T-cell (primary cell): Measurements from ENCODE around the gene KLF9. TPM values are rescaled to one million over a fixed set of nuclear protein-coding genes. Genes with fewer than 3 reads are reported as not detected.
A peak's percentile ranks its signal among the peaks of the same experiment; 100 is the strongest.

Experiments
- ATAC-seq, 4 experiments: fragments of 200-7000 bp in 3 of 4; fragments of 150-1000 bp in 1 of 4; cut with Tn5 transposase; replicated peaks in 1 of 4; 1 replicate in 3 of 4; 2 replicates in 1 of 4; pipeline ENCODE4 v1.10.0; 2021; ENCODE audit warnings: moderate library complexity in 3 of 4, mild to moderate bottlenecking in 2 of 4, moderate number of reproducible peaks in 1 of 4
- CTCF ChIA-PET, 2 donors: fragments of 300-600 bp; sonication (Branson Sonifier 250); formaldehyde crosslinking; loops; one replicate each; lab custom pipeline; 2022; ENCODE audit warnings: antibody characterized with exemption in 2 of 2; lab: Charles Lee
- POLR2A ChIA-PET, 2 donors: fragments of 300-600 bp; sonication (Branson Sonifier 250); formaldehyde crosslinking; loops; one replicate each; lab custom pipeline; 2022; ENCODE audit warnings: antibody characterized with exemption in 2 of 2; lab: Charles Lee
- DNase-seq, 35 experiments: peaks; one replicate each; pipeline versions ENCODE4 v3.0.0 to v3.0.0-alpha.2; 2013 to 2023
- H3K27ac ChIP-seq: one replicate; pipeline ENCODE4 v1.5.1; 2013; ENCODE audit warnings: low read length
- H3K27me3 ChIP-seq, 2 experiments: replicated peaks in 1 of 2; 1 replicate in 1 of 2; 2 replicates in 1 of 2; pipeline versions ENCODE4 v1.6.1 to v1.7.0; 2013; ENCODE audit warnings: low read length in 1 of 2, mixed read lengths in 1 of 2; ENCODE audit not compliant: control insufficient read depth in 2 of 2, insufficient read depth in 2 of 2; ENCODE audit errors: extremely low read depth in 1 of 2
- H3K36me3 ChIP-seq, 2 donors: 1 replicate in 1 of 2; 2 replicates in 1 of 2; pipeline versions ENCODE4 v1.6.1 to v1.7.0; 2013; ENCODE audit warnings: low read length in 1 of 2; ENCODE audit not compliant: control insufficient read depth in 2 of 2, insufficient read depth in 1 of 2; ENCODE audit errors: extremely low read depth in 1 of 2
- H3K4me1 ChIP-seq, 2 experiments: 1 replicate in 1 of 2; 2 replicates in 1 of 2; pipeline versions ENCODE4 v1.6.1 to v1.7.0; 2013; ENCODE audit warnings: low read length in 2 of 2, mixed read lengths in 1 of 2; ENCODE audit not compliant: insufficient read depth in 2 of 2, control insufficient read depth in 1 of 2; ENCODE audit errors: extremely low read depth in 1 of 2
- H3K4me3 ChIP-seq, 2 donors: 1 replicate in 1 of 2; 2 replicates in 1 of 2; pipeline versions ENCODE4 v1.5.1 to v1.7.0; 2013; ENCODE audit warnings: mild to moderate bottlenecking in 2 of 2, low read length in 1 of 2, moderate library complexity in 1 of 2; ENCODE audit not compliant: control insufficient read depth in 1 of 2; ENCODE audit errors: extremely low read depth in 1 of 2
- H3K9me3 ChIP-seq: 2 replicates; pipeline ENCODE4 v1.7.0; 2013
- H3K27ac Mint-ChIP-seq, 2 donors: one replicate each; pipeline ENCODE4 v1.8.0; 2020 to 2021; ENCODE audit warnings: mild to moderate bottlenecking in 2 of 2, mixed read lengths in 2 of 2
- H3K27me3 Mint-ChIP-seq, 2 donors: one replicate each; pipeline ENCODE4 v1.8.0; 2021 to 2022; ENCODE audit warnings: mixed read lengths in 2 of 2
- H3K36me3 Mint-ChIP-seq: one replicate; pipeline ENCODE4 v1.8.0; 2021; ENCODE audit warnings: mixed read lengths
- H3K4me1 Mint-ChIP-seq, 3 donors: one replicate each; pipeline ENCODE4 v1.8.0; 2020 to 2022; ENCODE audit warnings: mixed read lengths in 3 of 3, mild to moderate bottlenecking in 1 of 3
- H3K4me3 Mint-ChIP-seq, 3 donors: one replicate each; pipeline ENCODE4 v1.8.0; 2020 to 2022; ENCODE audit warnings: mild to moderate bottlenecking in 3 of 3, mixed read lengths in 3 of 3, moderate library complexity in 3 of 3
- H3K9me3 Mint-ChIP-seq, 3 donors: one replicate each; pipeline ENCODE4 v1.8.0; 2020 to 2022; ENCODE audit warnings: mixed read lengths in 3 of 3
- WGBS: methylation state at CpG from one replicate; pipeline ENCODE4 v1.1.5; 2013; ENCODE audit warnings: missing lambda C conversion rate; ENCODE audit not compliant: insufficient coverage; 5-methylcytosine and 5-hydroxymethylcytosine counted together
- total RNA-seq, 35 experiments: library from RNA in 6 of 35; stranded (reverse) in 6 of 35; fragments of 120-200 nt in 1 of 35; gene quantifications; one replicate each; pipeline versions ENCODE4 v1.2.1 to v1.2.4 and lab custom pipeline; 2013 to 2026

The KLF9 gene
- total RNA-seq, 5 donors from 2014 or later (not counting 1 experiment from before 2014, with no cell fraction given), result 21.7 to 91.7 (median 23.6) TPM

DNA sequence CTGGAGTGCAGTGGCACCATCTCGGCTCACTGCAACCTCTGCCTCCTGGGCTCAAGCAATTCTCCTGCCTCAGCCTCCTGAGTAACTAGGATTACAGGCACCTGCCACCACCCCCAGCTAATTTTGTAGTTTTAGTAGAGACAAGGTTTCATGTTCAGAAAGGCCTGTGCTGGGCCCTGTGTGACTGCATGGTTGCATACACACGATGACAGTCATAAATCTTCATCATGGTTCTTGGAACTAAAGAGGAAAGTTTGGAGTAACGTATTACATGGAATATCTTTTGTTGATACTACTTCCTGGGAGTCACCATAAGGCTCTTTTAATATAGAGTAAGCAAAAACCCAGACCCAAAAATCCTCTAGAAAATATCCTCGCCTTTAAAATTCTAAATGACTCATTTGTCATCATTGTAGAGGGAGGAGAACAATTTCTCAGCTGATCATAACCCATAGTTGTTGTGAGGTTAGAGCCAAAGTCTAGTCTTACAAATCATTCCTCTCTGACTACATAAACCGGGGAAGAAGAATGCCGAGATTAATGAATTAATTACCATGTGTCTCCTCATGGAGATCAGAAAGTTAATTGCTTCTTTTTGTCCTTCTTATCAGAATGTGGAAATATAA is 47.0 kb downstream of the KLF9 start:
- DNase-seq, result no peak

DNA sequence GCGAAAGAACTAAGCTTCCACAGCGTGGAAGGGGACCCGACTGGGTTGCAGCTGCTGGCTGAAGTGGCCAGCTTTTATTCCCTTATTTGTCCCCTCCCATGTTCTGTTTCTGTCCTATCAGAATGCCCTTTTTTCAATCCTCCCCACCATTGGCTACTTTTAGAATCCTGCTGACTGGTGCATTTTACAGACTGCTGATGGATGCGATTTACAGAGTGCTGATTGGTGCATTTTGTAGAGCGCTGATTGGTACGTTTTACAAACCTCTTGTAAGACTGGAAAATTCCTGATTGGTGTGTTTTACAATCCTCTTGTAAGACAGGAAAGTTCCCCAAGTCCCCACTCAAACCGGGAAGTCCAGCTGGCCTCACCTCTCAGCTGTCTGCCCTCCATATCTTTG is 50.7 kb downstream of the KLF9 start:
- Mint-ChIP-seq H3K9me3 (no peaks in the 10 kb centered on the region), H3K27ac (no peak overlapping the region), H3K4me3 (no peak overlapping the region), H3K36me3 (peaks cover 9% of the 10 kb centered on the region), H3K4me1 (no peaks in the 10 kb centered on the region), H3K27me3 (no peaks in the 10 kb centered on the region)
- no peak overlapping the region for H3K27ac ChIP-seq
- H3K4me3 ChIP-seq, result no peak overlapping the region
- H3K9me3 ChIP-seq, result no peaks in the 10 kb centered on the region
- H3K36me3 ChIP-seq, result peaks cover 0 to 3% of the 10 kb centered on the region in 2 donors
- WGBS, result 96% methylated on average over 3 of the region's 7 CpGs
- DNase-seq, result no peak
- POLR2A ChIA-PET, result no interaction called here
- no peak for ATAC-seq
- H3K27me3 ChIP-seq, result peaks cover 0 to 2% of the 10 kb centered on the region in 2 experiments
- H3K4me1 ChIP-seq, result no peaks in the 10 kb centered on the region
- CTCF ChIA-PET, result interaction anchor here in 1 of 2 donors (0.7 kb wide), 3 partner anchors 60 to 1343 kb away, joined by 3 to 4 read pairs (median 4); no protein-coding TSS in a partner anchor

More for the DNA sequence above, 47.0 kb downstream of the KLF9 start:
- Mint-ChIP-seq H3K9me3 (no peaks in the 10 kb centered on the region), H3K4me3 (no peak overlapping the region), H3K27me3 (no peaks in the 10 kb centered on the region), H3K27ac (no peak overlapping the region), H3K36me3 (peaks cover 9% of the 10 kb centered on the region), H3K4me1 (no peaks in the 10 kb centered on the region)
- H3K36me3 ChIP-seq, result peaks cover 0 to 3% of the 10 kb centered on the region in 2 donors
- peaks cover 0 to 4% of the 10 kb centered on the region in 2 experiments for H3K27me3 ChIP-seq
- POLR2A ChIA-PET, result no interaction called here
- no peak for ATAC-seq
- CTCF ChIA-PET, result no interaction called here
- no peak overlapping the region for H3K4me3 ChIP-seq
- H3K9me3 ChIP-seq, result no peaks in the 10 kb centered on the region
- WGBS, result no CpG with 5 or more reads among the region's 6 CpGs
- H3K4me1 ChIP-seq, result no peaks in the 10 kb centered on the region
- H3K27ac ChIP-seq, result no peak overlapping the region

DNA sequence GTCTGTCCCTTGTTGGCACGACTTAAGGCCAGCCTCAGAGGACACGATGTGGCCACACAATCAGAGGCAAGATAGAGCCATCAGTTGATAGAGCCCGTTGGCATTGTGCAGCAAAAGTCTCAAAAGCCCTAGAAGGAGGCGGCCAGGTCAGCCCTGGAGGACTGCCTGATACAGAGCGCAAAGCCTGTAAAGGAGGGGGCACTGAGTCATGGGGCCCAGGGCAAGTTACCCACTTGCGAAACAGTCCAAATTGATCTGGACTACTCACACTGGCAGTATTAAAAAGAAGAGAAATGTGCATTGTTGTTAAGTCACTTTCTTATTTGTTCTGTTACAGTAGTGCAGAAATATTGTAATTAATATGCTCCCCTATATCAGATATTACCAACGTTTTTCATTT is 51.5 kb downstream of the KLF9 start:
- Mint-ChIP-seq H3K36me3 (peaks cover 9% of the 10 kb centered on the region), H3K9me3 (no peaks in the 10 kb centered on the region), H3K4me1 (no peaks in the 10 kb centered on the region), H3K4me3 (no peak overlapping the region), H3K27me3 (no peaks in the 10 kb centered on the region), H3K27ac (no peak overlapping the region)
- no peak overlapping the region for H3K4me3 ChIP-seq
- H3K27ac ChIP-seq, result no peak overlapping the region
- H3K36me3 ChIP-seq, result peaks cover 0 to 3% of the 10 kb centered on the region in 2 donors
- no peaks in the 10 kb centered on the region for H3K4me1 ChIP-seq
- H3K27me3 ChIP-seq, result no peaks in the 10 kb centered on the region
- DNase-seq (no peak), ATAC-seq (no peak)
- POLR2A ChIA-PET, result interaction anchor here (0.7 to 1.0 kb wide), 2 partner anchors 58 to 191 kb away, joined by 3 read pairs; no protein-coding TSS in a partner anchor
- 98% methylated on average over 4 of the region's 7 CpGs for WGBS
- no peaks in the 10 kb centered on the region for H3K9me3 ChIP-seq
- CTCF ChIA-PET, result interaction anchor here in 1 of 2 donors (0.5 kb wide), 1 partner anchor 39 kb away, joined by 4 read pairs; no protein-coding TSS in a partner anchor

DNA sequence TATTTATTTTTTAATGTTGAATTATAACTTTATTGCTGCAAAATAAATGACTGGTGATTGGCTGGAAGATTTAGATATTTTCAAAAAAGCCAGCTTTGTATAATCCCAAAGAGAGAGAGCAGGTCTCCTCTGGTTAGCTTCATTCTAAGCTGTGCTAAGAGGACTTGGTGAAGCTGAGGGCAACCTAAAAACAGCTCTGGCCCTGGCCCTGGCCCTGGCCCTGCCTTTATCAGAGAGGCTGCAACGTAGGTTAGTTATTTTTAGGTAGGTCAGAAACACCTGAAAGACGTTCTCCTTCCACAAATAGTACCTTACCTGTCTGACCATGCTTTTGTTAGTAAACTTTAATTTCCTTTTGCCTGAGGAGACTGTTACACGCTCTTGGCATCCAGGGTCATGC is 58.7 kb downstream of the KLF9 start:
- Mint-ChIP-seq H3K36me3 (peaks cover 7% of the 10 kb centered on the region), H3K27me3 (no peaks in the 10 kb centered on the region), H3K4me1 (peaks cover 0 to 2% (median 0%) of the 10 kb centered on the region in 3 donors), H3K4me3 (no peak overlapping the region), H3K9me3 (no peaks in the 10 kb centered on the region), H3K27ac (peak overlapping the region in 1 of 2 donors; percentile 25)
- ChIA-PET CTCF (interaction anchor here in 1 of 2 donors (2.0 kb wide), 1 partner anchor 247 kb away, joined by 12 read pairs; no protein-coding TSS in a partner anchor), POLR2A (interaction anchor here in 1 of 2 donors (0.9 kb wide), 1 partner anchor 15 kb away, joined by 3 read pairs; no protein-coding TSS in a partner anchor)
- ATAC-seq (no peak), DNase-seq (no peak)
- Histone ChIP-seq H3K4me3 (no peak overlapping the region), H3K9me3 (no peaks in the 10 kb centered on the region), H3K27ac (no peak overlapping the region), H3K27me3 (no peaks in the 10 kb centered on the region), H3K36me3 (peaks cover 3 to 12% of the 10 kb centered on the region in 2 donors), H3K4me1 (no peaks in the 10 kb centered on the region)
- WGBS, result 100% methylated on average over 1 of the region's 3 CpGs

DNA sequence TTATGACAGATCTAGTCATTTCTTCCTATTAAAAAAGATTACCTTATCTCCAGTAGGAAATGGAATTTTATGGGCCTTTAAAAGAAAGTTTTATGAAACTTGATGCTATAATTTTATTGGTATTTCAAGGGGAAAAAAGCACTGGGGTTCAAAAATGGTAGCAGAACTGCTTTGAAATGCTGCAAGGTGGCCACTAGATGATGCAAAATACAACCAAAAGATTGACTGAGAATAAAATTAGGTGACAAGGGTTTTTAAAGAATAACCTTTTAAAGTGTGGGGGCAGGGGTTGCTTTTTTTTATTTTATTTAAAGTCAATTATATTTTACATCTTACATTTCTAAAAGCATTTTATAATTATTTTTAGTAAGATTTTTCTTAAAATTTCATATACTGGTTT is 61.7 kb downstream of the KLF9 start:
- ChIA-PET POLR2A (no interaction called here), CTCF (interaction anchor here in 1 of 2 donors (1.5 to 1.7 kb wide), 2 partner anchors 132 to 250 kb away, joined by 6 to 20 read pairs; no protein-coding TSS in a partner anchor)
- DNase-seq (peak in 1 of 35 experiments; percentile 47), ATAC-seq (peak in 1 of 4 experiments; percentile 38)
- Histone ChIP-seq H3K36me3 (peaks cover 3 to 35% of the 10 kb centered on the region in 2 donors), H3K4me1 (no peaks in the 10 kb centered on the region), H3K27me3 (no peaks in the 10 kb centered on the region), H3K9me3 (no peaks in the 10 kb centered on the region), H3K4me3 (no peak overlapping the region), H3K27ac (no peak overlapping the region)
- H3K9me3 Mint-ChIP-seq, result no peaks in the 10 kb centered on the region
- H3K4me1 Mint-ChIP-seq, result peaks cover 0 to 2% (median 0%) of the 10 kb centered on the region in 3 donors
- H3K36me3 Mint-ChIP-seq, result peaks cover 15% of the 10 kb centered on the region
- peak overlapping the region in 1 of 2 donors; percentile 36 for H3K27ac Mint-ChIP-seq
- no peak overlapping the region for H3K4me3 Mint-ChIP-seq
- H3K27me3 Mint-ChIP-seq, result no peaks in the 10 kb centered on the region

DNA sequence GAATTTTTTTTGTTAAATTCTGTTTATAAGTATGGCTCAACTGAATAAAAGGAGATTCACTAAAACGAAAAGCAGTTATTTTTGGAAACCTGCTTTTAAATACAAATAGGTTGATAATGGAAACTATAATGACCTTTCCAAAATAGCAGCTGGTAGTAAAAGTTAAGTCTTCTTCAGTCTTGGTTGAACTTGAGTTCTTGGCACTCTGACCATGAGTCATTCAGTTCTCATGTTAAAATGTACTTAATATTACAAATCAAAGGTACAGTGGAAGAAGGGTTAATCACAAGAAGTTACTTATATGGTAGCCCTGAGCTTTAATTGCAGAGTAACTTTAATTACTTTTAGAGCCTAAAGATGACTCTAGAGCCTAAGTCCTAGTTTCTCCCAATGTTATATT is 62.1 kb downstream of the KLF9 start:
- H3K27ac ChIP-seq, result no peak overlapping the region
- H3K36me3 Mint-ChIP-seq, result peaks cover 17% of the 10 kb centered on the region
- no peaks in the 10 kb centered on the region for H3K9me3 Mint-ChIP-seq
- no peaks in the 10 kb centered on the region for H3K9me3 ChIP-seq
- no peak overlapping the region for H3K4me3 Mint-ChIP-seq
- H3K4me3 ChIP-seq, result no peak overlapping the region
- DNase-seq, result no peak
- no peak for ATAC-seq
- H3K36me3 ChIP-seq, result peaks cover 3 to 39% of the 10 kb centered on the region in 2 donors
- H3K27ac Mint-ChIP-seq, result no peak overlapping the region
- POLR2A ChIA-PET, result interaction anchor here (0.5 to 1.0 kb wide), 2 partner anchors 66 to 95 kb away, joined by 3 read pairs; no protein-coding TSS in a partner anchor
- CTCF ChIA-PET, result interaction anchor here (0.6 to 1.7 kb wide), 6 partner anchors 53 to 250 kb away, joined by 3 to 20 read pairs (median 4); no protein-coding TSS in a partner anchor
- H3K4me1 Mint-ChIP-seq, result peaks cover 0 to 2% (median 0%) of the 10 kb centered on the region in 3 donors
- no peaks in the 10 kb centered on the region for H3K27me3 ChIP-seq
- H3K4me1 ChIP-seq, result no peaks in the 10 kb centered on the region
- no peaks in the 10 kb centered on the region for H3K27me3 Mint-ChIP-seq
- WGBS, result no CpG with 5 or more reads among the region's 1 CpG
